Fibroblast of mammary gland (primary cell): ENCODE data around the gene SENP2.

Experiments used
- DNase-seq: peaks from one replicate; pipeline ENCODE4 v3.0.0-alpha.2; 2010; ENCODE audit warnings: low read depth
- H3K4me3 ChIP-seq: 2 replicates; pipeline ENCODE4 v1.5.1; 2011; ENCODE audit warnings: low read depth, mild to moderate bottlenecking, low read length, moderate library complexity; ENCODE audit not compliant: control insufficient read depth
- TF ChIP-seq, protein P1 (sequence below): conservative IDR thresholded peaks from 2 replicates; pipeline ENCODE4 v1.5.1; 2011; ENCODE audit warnings: low read depth, low read length, inconsistent platforms; ENCODE audit not compliant: control insufficient read depth, insufficient read depth

Gene SENP2

DNA sequence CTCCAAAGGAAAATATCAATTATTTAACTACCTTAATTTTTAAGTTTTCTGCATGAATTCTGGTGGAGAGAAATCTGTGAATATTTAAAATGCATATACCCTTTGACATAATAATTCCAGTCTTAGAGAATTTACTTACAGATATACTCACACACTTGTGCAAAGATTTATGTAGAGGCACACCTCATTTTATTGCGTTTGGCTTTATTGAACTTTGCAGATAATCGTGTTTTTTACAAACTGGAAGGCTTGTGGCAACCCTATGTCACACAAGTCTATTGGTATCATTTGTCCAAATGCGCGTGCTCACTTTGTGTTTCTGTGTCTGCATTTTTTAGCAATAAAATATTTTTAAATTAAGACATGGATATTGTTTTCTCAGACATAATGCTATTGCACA is 81.5 kb downstream of the SENP2 start:
- DNase-seq, result no peak
- H3K4me3 ChIP-seq, result no peak overlapping the region
- TF ChIP-seq, protein P1, sequence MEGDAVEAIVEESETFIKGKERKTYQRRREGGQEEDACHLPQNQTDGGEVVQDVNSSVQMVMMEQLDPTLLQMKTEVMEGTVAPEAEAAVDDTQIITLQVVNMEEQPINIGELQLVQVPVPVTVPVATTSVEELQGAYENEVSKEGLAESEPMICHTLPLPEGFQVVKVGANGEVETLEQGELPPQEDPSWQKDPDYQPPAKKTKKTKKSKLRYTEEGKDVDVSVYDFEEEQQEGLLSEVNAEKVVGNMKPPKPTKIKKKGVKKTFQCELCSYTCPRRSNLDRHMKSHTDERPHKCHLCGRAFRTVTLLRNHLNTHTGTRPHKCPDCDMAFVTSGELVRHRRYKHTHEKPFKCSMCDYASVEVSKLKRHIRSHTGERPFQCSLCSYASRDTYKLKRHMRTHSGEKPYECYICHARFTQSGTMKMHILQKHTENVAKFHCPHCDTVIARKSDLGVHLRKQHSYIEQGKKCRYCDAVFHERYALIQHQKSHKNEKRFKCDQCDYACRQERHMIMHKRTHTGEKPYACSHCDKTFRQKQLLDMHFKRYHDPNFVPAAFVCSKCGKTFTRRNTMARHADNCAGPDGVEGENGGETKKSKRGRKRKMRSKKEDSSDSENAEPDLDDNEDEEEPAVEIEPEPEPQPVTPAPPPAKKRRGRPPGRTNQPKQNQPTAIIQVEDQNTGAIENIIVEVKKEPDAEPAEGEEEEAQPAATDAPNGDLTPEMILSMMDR, result no peak

DNA sequence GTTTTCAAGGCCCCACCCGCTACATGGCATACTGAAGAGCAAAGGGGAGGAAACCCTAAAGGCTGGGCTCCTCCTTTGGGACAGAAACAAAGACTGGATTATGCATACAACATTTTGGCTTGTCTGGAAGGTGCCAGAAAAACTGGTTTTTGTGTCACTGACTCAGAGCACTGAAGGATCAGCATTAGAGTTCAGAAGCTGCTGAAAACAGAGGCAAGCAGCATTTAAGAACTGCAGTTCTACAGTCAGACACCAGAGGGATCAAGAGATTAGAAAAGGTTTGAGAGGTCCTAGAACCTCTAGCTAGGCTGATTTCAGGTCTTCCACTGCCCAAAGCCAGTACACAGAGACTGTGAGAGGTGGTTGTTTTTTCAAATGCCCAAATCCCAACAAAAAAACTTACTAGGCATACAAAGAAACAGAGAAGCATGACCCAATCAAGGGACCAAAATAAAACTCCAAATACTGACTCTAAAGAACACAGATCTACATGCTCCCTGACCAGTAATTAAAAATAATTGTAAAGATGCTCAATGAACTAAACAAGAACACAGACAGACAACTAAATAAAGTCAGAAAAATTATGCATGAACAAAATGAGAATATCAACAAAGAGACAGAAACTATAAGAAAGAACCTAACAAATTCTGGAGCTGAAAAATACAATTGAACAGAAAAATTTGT is 91.2 kb downstream of the SENP2 start:
- DNase-seq, result peak; percentile 86
- TF ChIP-seq, protein P1, result peak; percentile 88
- no peak overlapping the region for H3K4me3 ChIP-seq

DNA sequence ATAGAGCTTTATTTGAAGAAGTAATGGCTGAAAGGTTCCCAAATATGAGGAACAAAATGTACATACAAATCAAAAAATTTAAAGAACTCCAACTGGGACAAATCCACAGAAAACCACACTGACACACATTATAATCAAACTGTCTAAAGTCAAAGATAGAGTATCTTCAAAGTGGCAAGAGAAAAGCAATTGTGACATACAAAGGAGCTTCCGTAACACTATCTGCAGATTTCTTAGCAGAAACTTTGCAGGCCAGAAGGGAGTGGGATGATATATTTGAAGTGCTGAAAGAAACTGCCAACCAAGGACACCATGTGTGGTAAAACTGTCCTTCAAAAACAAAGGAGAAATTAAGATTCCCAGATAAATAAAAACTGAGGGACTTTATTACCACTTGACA is 91.9 kb downstream of the SENP2 start:
- DNase-seq, result no peak
- no peak overlapping the region for H3K4me3 ChIP-seq
- TF ChIP-seq, protein P1, result no peak

DNA sequence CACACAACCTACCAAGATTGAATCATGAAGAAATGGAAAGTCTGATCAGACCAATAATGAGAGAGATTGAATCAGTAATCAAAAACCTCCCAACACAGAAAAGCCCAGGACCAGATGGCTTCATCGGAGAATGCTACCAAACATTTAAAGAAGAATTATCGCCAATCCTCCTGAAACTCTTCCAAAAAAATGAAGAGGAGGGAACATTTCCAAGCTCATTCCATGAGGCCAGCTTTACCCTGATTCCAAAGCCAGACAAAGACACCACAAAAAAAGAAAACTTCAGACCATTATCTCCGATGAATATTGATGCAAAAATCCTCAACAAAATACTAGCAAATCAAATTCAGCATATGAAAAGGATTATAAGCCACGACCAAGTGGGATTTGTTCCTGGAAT is 94.1 kb downstream of the SENP2 start:
- TF ChIP-seq, protein P1, result no peak
- no peak overlapping the region for H3K4me3 ChIP-seq
- DNase-seq, result peak; percentile 51
